NT2/D1 (cell line): Measurements from ENCODE around the gene PLCB4.

Experiments used
- YY1 ChIP-seq: IDR thresholded peaks from 2 replicates; pipeline ENCODE4 v1.6.1; 2011; ENCODE audit not compliant: insufficient read length, insufficient read depth
- ZNF274 ChIP-seq: IDR thresholded peaks from 2 replicates; pipeline ENCODE4 v1.6.1; 2011; ENCODE audit warnings: mild to moderate bottlenecking, low read depth, low read length

DNA sequence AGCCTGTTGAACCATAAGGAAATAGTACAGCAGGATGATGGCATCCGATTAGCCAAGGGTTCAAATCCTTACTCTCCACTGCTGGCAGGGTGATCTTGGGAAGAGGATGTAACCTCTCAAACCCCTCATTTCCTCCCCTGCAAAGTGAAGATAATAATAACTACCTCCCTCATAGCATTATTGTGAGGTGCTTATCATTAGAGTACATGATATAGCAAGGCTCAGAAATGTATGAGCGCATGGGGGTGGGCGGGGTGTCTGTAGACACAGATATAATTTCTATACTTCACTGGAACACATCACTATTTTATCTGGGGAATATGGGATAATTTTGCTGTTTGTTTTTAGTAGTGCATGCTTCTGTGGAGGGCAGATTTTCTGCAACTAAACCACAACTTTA is 355.7 kb downstream of the PLCB4 start:
- TF ChIP-seq ZNF274: no peak
- no peak for TF ChIP-seq YY1
